Neutrophil (primary cell): Measurements from ENCODE around the gene VDR.
A peak's percentile ranks its signal among the peaks of the same experiment; 100 is the strongest.

Source experiments
- H3K27ac ChIP-seq: fragments of 200-600 bp; sonication (generic); 2 replicates; pipeline ENCODE4 v1.5.1; 2016; ENCODE audit warnings: mild to moderate bottlenecking, moderate library complexity
- H3K27me3 ChIP-seq: fragments of 200-600 bp; sonication (generic); 2 replicates; pipeline ENCODE4 v1.6.0; 2016; ENCODE audit warnings: mild to moderate bottlenecking
- H3K36me3 ChIP-seq: fragments of 200-600 bp; sonication (generic); 2 replicates; pipeline ENCODE4 v1.5.1; 2017
- H3K4me1 ChIP-seq, 2 experiments: fragments of 200-600 bp in 1 of 2; sonication (generic) in 1 of 2; 1 replicate in 1 of 2; 2 replicates in 1 of 2; pipeline versions ENCODE4 v1.5.1 to v1.6.1; 2013 to 2016; ENCODE audit warnings: low read depth in 1 of 2, low read length in 1 of 2, mild to moderate bottlenecking in 1 of 2, moderate library complexity in 1 of 2; ENCODE audit not compliant: control insufficient read depth in 1 of 2, insufficient read depth in 1 of 2
- H3K4me3 ChIP-seq, 2 experiments: fragments of 200-600 bp in 1 of 2; sonication (generic) in 1 of 2; 1 replicate in 1 of 2; 2 replicates in 1 of 2; pipeline ENCODE4 v1.5.1; 2013 to 2016; ENCODE audit warnings: low read depth in 1 of 2, low read length in 1 of 2, mild to moderate bottlenecking in 1 of 2, moderate library complexity in 1 of 2
- H3K9me3 ChIP-seq: fragments of 200-600 bp; sonication (generic); 2 replicates; pipeline ENCODE4 v1.5.1; 2016
- TF ChIP-seq, protein P1 (sequence below): fragments of 200-600 bp; sonication (generic); IDR thresholded peaks from 2 replicates; pipeline ENCODE4 v1.5.1; 2016; ENCODE audit warnings: antibody characterized with exemption

VDR gene

DNA sequence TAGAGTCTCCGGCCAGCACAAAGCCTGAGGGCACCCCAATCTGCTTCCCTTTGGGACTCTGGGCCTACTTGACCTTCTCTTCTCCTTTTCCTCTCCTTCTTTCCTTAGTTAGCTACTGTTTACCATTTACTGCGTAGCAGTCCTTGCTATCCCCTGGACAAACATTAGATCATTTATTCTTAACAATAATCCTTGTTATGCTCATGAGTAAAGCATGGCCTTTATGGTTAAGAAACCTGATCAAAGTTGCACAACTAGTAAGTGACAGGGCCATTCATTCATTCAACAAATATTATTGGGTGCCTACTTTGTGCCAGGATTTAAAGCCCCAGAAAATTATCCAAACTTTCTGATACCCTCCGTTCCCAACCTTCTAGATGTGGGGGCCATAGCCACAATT, 81.9 kb downstream of the VDR start:
- TF ChIP-seq, protein P1, sequence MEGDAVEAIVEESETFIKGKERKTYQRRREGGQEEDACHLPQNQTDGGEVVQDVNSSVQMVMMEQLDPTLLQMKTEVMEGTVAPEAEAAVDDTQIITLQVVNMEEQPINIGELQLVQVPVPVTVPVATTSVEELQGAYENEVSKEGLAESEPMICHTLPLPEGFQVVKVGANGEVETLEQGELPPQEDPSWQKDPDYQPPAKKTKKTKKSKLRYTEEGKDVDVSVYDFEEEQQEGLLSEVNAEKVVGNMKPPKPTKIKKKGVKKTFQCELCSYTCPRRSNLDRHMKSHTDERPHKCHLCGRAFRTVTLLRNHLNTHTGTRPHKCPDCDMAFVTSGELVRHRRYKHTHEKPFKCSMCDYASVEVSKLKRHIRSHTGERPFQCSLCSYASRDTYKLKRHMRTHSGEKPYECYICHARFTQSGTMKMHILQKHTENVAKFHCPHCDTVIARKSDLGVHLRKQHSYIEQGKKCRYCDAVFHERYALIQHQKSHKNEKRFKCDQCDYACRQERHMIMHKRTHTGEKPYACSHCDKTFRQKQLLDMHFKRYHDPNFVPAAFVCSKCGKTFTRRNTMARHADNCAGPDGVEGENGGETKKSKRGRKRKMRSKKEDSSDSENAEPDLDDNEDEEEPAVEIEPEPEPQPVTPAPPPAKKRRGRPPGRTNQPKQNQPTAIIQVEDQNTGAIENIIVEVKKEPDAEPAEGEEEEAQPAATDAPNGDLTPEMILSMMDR = no peak
- H3K27me3 ChIP-seq = no peaks in the 10 kb centered on the region
- H3K4me3 ChIP-seq = no peak overlapping the region
- H3K9me3 ChIP-seq = no peaks in the 10 kb centered on the region
- H3K4me1 ChIP-seq = peaks cover 64% of the 10 kb centered on the region in 2 experiments
- H3K27ac ChIP-seq = peak overlapping the region; percentile 95
- no peaks in the 10 kb centered on the region for H3K36me3 ChIP-seq

DNA sequence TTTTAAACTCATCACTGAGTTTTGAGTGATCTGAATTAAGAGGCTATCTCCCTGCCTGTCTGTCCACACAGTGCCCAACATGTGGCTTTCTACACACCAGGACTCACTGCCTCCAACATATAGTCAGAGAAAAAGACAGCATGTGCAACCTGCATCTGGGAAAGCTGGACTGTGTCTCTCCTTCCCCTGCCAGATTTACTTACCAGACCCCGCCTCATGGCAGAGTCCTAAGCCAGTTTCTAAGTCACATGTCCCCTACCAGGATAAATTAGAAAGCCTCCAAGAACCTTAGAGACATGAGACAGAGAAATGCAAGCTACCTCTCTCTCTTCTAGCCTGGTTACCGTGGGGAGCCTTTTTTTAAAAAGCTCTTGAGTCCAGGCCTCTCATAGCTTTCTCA, 82.4 kb downstream of the VDR start:
- H3K27ac ChIP-seq = peak overlapping the region; percentile 95
- no peaks in the 10 kb centered on the region for H3K9me3 ChIP-seq
- no peaks in the 10 kb centered on the region for H3K36me3 ChIP-seq
- peaks cover 64% of the 10 kb centered on the region in 2 experiments for H3K4me1 ChIP-seq
- no peak overlapping the region for H3K4me3 ChIP-seq
- TF ChIP-seq, protein P1 = no peak
- H3K27me3 ChIP-seq = no peaks in the 10 kb centered on the region

DNA sequence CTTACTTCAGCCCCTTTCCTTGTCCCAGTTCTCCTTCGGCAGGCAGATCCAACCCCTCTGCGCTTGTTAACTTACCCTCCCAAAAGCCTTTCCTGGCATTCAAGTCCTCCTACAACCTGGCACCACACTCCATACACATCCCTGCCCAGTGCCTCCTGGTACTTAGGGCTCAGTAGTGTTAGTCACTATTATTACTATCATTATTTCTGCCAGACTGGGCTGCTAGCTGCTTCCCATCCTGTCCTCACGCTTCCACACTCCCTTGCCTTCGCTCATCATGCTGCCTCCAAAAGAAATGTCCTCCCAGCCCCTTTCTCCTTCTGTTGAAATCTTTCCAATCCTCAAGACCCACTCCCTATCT, 83.5 kb downstream of the VDR start:
- TF ChIP-seq, protein P1 = no peak

DNA sequence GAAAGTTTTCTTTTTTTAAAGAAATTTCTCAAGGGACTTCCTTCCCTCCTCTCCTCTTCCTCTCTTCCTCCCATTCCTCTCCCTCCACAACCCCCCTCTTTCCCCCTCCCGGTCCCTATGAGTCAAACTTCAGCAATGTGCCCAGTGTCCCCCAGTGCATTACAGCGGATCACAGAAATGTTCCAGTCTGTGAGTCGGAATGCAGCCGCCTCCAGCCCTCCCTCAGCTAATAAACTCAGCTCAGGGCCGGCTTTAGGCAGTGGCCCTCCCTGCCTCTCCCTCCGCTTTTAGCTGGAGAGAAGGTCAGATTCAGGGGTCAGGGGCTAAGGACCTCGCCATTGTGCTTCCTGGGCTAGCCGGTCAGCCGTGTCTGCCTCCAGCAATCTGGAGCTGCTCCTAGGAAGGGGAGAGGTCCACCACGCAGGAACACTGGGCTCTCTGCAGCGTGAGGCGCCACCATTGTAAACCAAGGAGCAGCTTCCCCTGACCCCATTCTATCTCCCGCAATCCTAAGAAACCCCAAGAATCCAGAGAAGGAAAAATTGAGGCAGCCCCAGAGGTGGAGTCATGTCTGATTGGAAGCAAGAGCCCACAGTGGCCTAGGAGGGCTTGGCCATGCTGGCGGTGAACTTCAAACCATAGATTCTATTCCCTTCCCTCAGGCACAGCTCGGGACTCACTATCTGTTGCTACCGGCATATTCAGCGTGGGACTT, 84.0 kb downstream of the VDR start:
- H3K9me3 ChIP-seq = no peaks in the 10 kb centered on the region
- no peaks in the 10 kb centered on the region for H3K27me3 ChIP-seq
- peaks cover 66 to 68% of the 10 kb centered on the region in 2 experiments for H3K4me1 ChIP-seq
- TF ChIP-seq, protein P1 = no peak
- peak overlapping the region; percentile 80 to 91 for H3K4me3 ChIP-seq
- H3K36me3 ChIP-seq = no peaks in the 10 kb centered on the region
- H3K27ac ChIP-seq = peak overlapping the region; percentile 95

More for the DNA sequence above, 83.5 kb downstream of the VDR start:
- peaks cover 63 to 64% of the 10 kb centered on the region in 2 experiments for H3K4me1 ChIP-seq
- no peaks in the 10 kb centered on the region for H3K36me3 ChIP-seq
- H3K9me3 ChIP-seq = no peaks in the 10 kb centered on the region
- no peaks in the 10 kb centered on the region for H3K27me3 ChIP-seq
- H3K27ac ChIP-seq = peak overlapping the region; percentile 95
- peak overlapping the region in 1 of 2 experiments; percentile 24 for H3K4me3 ChIP-seq

DNA sequence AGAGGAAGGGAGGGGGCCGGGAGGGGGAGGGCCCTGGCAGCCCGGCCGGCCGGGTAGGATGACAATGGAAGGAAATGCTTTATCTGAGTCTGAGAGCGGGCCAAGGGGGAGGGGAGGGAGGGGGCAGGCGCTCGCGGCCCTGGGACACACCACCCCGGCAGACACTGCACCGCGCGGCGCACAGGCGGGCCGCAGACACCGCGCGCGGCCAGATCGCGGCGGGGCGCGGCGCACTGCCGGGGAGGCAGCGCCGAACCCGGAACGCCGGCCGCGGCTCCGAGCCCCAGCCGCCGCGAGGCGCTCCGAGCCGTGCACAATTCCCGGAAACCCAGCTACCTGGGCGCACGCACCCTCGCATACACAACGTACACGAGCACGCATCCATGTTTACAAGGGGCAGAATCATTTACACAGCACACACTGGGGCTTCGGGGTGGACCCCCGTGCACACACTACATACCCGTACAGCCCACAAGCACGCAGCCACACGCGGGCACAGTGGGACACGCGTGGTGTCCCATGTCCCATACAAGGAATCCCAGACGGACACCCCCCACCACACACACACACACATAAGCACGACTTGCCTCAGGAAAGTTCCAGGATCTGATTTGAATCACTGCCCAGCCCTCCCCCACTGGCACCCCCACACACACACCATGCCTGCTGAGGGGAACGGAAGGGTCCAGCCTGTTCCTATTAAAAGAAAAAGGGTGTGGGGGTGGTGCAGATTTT, 84.7 kb downstream of the VDR start, which contains the start of gene HDAC7:
TSS of gene HDAC7 (minus strand) at position 8 of the 735 bp plus-strand sequence. CDS start 118 bp downstream, outside the sequence.
- peak within 1 kb of the TSS; percentile 95 for H3K27ac ChIP-seq
- H3K4me1 ChIP-seq = peaks cover 73 to 74% of the 10 kb centered on the region in 2 experiments
- TF ChIP-seq, protein P1 = no peak
- H3K27me3 ChIP-seq = no peaks in the 10 kb centered on the region
- no peaks in the 10 kb centered on the region for H3K36me3 ChIP-seq
- H3K4me3 ChIP-seq = peak within 1 kb of the TSS; percentile 80 to 91
- no peaks in the 10 kb centered on the region for H3K9me3 ChIP-seq
